ENCODE data around the gene WFDC10A. TPM values are rescaled to one million over a fixed set of nuclear protein-coding genes. Genes with fewer than 3 reads are reported as not detected.
"Not testable (repeated sequence)": the region's sequence is repeated elsewhere in the genome, so short reads cannot be mapped to it uniquely, and the experiment has no call there.

The WFDC10A gene
- total RNA-seq, 1 donor from 2014 or later: not detected

GRCh38 chr20:45649312-45649863 lies 19.8 kb downstream of the WFDC10A start:
- ATAC-seq: no peak

GRCh38 chr20:45651726-45652125 lies 22.2 kb downstream of the WFDC10A start:
- not testable (repeated sequence) for ATAC-seq

DNA sequence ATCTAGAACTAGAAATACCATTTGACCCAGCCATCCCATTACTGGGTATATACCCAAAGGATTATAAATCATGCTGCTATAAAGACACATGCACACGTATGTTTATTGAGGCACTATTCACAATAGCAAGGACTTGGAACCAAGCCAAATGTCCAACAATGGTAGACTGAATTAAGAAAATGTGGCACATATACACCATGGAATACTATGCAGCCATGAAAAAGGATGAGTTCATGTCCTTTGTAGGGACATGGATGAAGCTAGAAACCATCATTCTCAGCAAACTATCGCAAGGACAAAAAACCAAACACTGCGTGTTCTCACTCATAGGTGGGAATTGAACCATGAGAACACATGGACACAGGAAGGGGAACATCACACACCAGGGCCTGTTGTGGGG lies 27.5 kb downstream of the WFDC10A start:
- ATAC-seq: not testable (repeated sequence)

DNA sequence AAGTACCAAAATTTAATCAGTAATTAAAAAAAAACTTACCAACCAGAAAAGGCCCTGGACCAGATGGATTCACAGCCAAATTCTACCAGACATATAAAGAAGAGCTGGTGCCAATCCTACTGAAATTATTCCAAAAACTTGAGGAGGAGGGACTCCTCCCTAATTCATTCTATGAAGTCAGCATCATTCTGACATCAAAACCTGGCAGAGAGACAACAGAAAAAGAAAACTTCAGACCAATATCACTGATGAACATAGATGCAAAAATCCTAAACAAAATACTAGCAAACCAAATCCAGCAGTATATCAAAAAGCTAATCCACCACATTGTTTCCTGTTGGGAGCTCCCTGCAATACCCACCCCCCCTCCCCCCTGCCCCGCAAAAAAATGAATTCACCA lies 40.6 kb downstream of the WFDC10A start, which contains the start of gene WFDC11:
WFDC11 (minus strand) TSS at position 101 of the 400 bp plus-strand sequence. CDS start 19,639 bp downstream, outside the sequence.
- no peak for ATAC-seq

DNA sequence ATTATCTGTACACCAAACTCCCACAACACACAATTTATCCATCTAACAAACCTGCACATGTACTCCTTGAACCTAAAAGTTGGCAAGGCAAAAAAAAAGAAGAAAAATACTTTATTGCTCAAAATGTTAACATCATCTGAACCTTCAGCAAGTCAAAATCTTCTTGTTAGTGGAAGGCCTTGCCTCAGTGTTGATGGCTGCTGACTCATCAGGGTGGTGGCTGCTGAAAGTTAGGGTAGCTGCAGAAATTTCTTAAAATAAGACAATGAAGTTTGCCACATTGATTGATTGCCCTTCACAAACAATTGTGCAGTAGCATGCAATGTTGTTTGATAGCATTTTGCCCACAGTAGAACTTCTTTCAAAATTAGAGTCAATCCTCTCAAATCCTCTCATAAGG lies 43.2 kb downstream of the WFDC10A start:
- ATAC-seq: no peak

DNA sequence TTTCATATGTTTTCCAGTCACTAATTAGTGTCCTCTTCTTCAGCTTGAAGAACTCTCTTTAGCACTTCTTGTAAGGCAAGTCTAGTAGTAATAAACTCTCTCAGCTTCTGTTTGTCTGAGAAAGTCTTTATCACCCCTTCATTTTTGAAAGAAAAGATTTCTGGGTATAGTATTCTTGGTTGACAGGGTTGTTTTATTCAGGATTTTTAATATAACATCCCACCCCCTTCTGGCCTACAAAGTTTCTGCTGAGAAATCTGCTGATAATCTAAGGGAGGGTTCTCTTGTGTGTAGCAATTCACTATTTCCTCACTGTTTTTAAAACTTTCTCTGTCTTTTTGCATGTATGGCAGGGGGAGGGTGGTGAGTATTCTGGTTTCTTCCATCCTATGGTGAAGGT lies 50.1 kb downstream of the WFDC10A start:
- ATAC-seq: no peak

Other genes starting within 250 kb of the WFDC10A start
- gene DBNDD2, start 221.4 kb upstream of the WFDC10A start, total RNA-seq: 22.6 TPM
- 43.0 TPM for gene PIGT, start 213.6 kb upstream of the WFDC10A start, total RNA-seq
- gene WFDC2, start 160.0 kb upstream of the WFDC10A start, total RNA-seq: 37.9 TPM
- not detected for gene SPINT3, start 114.1 kb upstream of the WFDC10A start, total RNA-seq
- not detected for gene WFDC6, start 90.3 kb upstream of the WFDC10A start, total RNA-seq
- gene EPPIN, start 82.3 kb upstream of the WFDC10A start, total RNA-seq: not detected
- gene WFDC8, start 50.5 kb upstream of the WFDC10A start, total RNA-seq: not detected
- gene WFDC9, start 1.5 kb downstream of the WFDC10A start, total RNA-seq: not detected
- not detected for gene WFDC11, start 40.5 kb downstream of the WFDC10A start, total RNA-seq
- gene WFDC13, start 72.3 kb downstream of the WFDC10A start, total RNA-seq: not detected
- not detected for gene WFDC10B, start 75.3 kb downstream of the WFDC10A start, total RNA-seq
- not detected for gene SPINT4, start 92.6 kb downstream of the WFDC10A start, total RNA-seq
- not detected for gene WFDC3, start 162.1 kb downstream of the WFDC10A start, total RNA-seq
- 15.8 TPM for gene DNTTIP1, start 162.2 kb downstream of the WFDC10A start, total RNA-seq
- gene UBE2C, start 182.9 kb downstream of the WFDC10A start, total RNA-seq: 46.5 TPM
- gene TNNC2, start 197.6 kb downstream of the WFDC10A start, total RNA-seq: not detected
- gene SNX21, start 204.1 kb downstream of the WFDC10A start, total RNA-seq: 7.1 TPM
- gene ACOT8, start 227.7 kb downstream of the WFDC10A start, total RNA-seq: 14.0 TPM
- 1.4 TPM for gene ZSWIM3, start 227.9 kb downstream of the WFDC10A start, total RNA-seq

Measured in esophagus mucosa (tissue), 1 donor.